NCI-H345 treated with DMSO at 0.1 percent for 48 hours (cell line): ENCODE measurements around the gene SFRP2.

Experiments used
- DNase-seq: peaks from one replicate; lab custom pipeline; 2025; ENCODE audit not compliant: unreplicated experiment; lab: John Stamatoyannopoulos, UW

The SFRP2 gene

DNA sequence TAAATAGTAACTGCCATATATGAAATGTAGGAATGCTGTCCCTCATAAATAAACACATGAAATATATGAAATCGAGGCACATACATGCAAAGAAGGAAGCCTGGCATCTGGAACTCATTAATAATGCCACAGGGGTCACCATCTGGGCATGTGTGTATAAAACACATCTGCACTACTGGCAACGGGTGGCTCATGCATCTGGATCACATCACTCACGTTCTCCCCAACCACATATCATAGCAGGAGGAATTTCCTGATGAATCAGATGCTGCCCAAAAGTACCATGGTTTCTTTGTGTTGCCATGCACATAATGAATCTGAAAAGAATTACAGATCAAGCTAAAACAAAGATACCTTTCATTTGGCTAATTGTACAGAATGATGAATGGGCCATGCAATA is 57.6 kb downstream of the SFRP2 start:
- DNase-seq = no peak
